K562 (cell line): ENCODE measurements around the gene AKT3. TPM values are rescaled to one million over a fixed set of nuclear protein-coding genes. Genes with fewer than 3 reads are reported as not detected.

Experiments
- ATAC-seq: fragments of 200-7000 bp; cut with Tn5 transposase; 3 replicates; pipeline ENCODE4 v1.9.1; 2020; ENCODE audit warnings: moderate library complexity
- BruUV-seq: library from RNA; stranded (reverse); fragments of 400-500 nt; replicated peaks from 2 replicates; lab custom pipeline; 2021; lab: Mats Ljungman, UMichigan
- CTCF ChIA-PET: fragments of 300-600 bp; formaldehyde crosslinking; extraction: SDS; loops from one replicate; lab custom pipeline; 2021; ENCODE audit warnings: low intra/inter-chr PET ratio; lab: Yijun Ruan, JAX
- POLR2A ChIA-PET: fragments of 300-600, 350-650 bp; sonication (Branson Sonifier 250); formaldehyde crosslinking; extraction: SDS; loops from one replicate; lab custom pipeline; 2021; ENCODE audit warnings: antibody characterized with exemption, inconsistent platforms; lab: Yijun Ruan, JAX
- DNase-seq, 4 experiments: peaks; one replicate each; pipeline versions ENCODE4 v3.0.0 to v3.0.0-alpha.2; 2011 to 2018; ENCODE audit warnings: low spot score in 3 of 4, mixed read lengths in 3 of 4; ENCODE audit errors: extremely low read depth in 1 of 4
- FAIRE-seq: peaks from 2 replicates; lab custom pipeline; 2011; peaks lifted over from hg19 to GRCh38; lab: Jason Lieb, UNC
- H2AFZ ChIP-seq: 2 replicates; pipeline ENCODE4 v1.6.0; 2011; ENCODE audit warnings: low read depth, low read length, control low read depth, inconsistent platforms
- H3K27ac ChIP-seq: fragments of 200-600 bp; 3 replicates; pipeline ENCODE4 v1.8.0; 2011; ENCODE audit warnings: low read depth, mild to moderate bottlenecking, control low read depth, inconsistent platforms, low read length, moderate library complexity, mixed read lengths; ENCODE audit errors: extremely low read depth
- H3K27me3 ChIP-seq, 2 experiments: fragments of 300-600 bp in 1 of 2; 2 replicates in 1 of 2; 3 replicates in 1 of 2; pipeline versions ENCODE4 v1.6.0 to v1.8.0; 2011; ENCODE audit warnings: inconsistent platforms in 2 of 2, low read length in 2 of 2, mild to moderate bottlenecking in 1 of 2, mixed read lengths in 1 of 2, moderate library complexity in 1 of 2; ENCODE audit not compliant: control insufficient read depth in 2 of 2, insufficient read depth in 2 of 2
- H3K36me3 ChIP-seq: fragments of 300-600 bp; 3 replicates; pipeline ENCODE4 v1.8.0; 2011; ENCODE audit warnings: mild to moderate bottlenecking, low read length, inconsistent platforms; ENCODE audit not compliant: control insufficient read depth, insufficient read depth
- H3K4me1 ChIP-seq, 2 experiments: fragments of 200-600 bp in 1 of 2; replicated peaks in 1 of 2; 2 replicates in 1 of 2; 3 replicates in 1 of 2; pipeline versions ENCODE4 v1.5.1 to v1.8.0; 2011; ENCODE audit warnings: inconsistent platforms in 2 of 2, low read length in 2 of 2, mild to moderate bottlenecking in 1 of 2, mixed read lengths in 1 of 2, moderate library complexity in 1 of 2; ENCODE audit not compliant: control insufficient read depth in 2 of 2, insufficient read depth in 2 of 2
- H3K4me2 ChIP-seq: 2 replicates; pipeline ENCODE4 v1.6.1; 2011; ENCODE audit warnings: low read length, control low read depth, inconsistent platforms, mixed read lengths; ENCODE audit not compliant: insufficient read depth
- H3K4me3 ChIP-seq: fragments of 200-600 bp; sonication (generic), shearing (Covaris generic); 2 replicates; pipeline ENCODE4 v1.5.1; 2016; ENCODE audit warnings: control low read depth, inconsistent platforms
- H3K79me2 ChIP-seq: fragments of 200-600 bp; 3 replicates; pipeline ENCODE4 v1.8.0; 2011; ENCODE audit warnings: low read length, inconsistent platforms; ENCODE audit not compliant: control insufficient read depth, insufficient read depth
- H3K9ac ChIP-seq, 2 experiments: 2 replicates each; pipeline versions ENCODE4 v1.6.0 to v1.6.1; 2011; ENCODE audit warnings: low read depth in 2 of 2, low read length in 2 of 2, control low read depth in 1 of 2, inconsistent platforms in 1 of 2, mild to moderate bottlenecking in 1 of 2, mixed read lengths in 1 of 2; ENCODE audit not compliant: insufficient read depth in 1 of 2
- H3K9me1 ChIP-seq: one replicate; pipeline ENCODE4 v1.6.0; 2011; ENCODE audit warnings: inconsistent platforms, mild to moderate bottlenecking, low read length, moderate library complexity; ENCODE audit not compliant: control insufficient read depth, insufficient read depth
- H3K9me3 ChIP-seq: replicated peaks from 2 replicates; pipeline ENCODE4 v1.5.1; 2011; ENCODE audit warnings: low read depth, low read length, inconsistent platforms; ENCODE audit not compliant: control insufficient read depth, insufficient read depth
- H4K20me1 ChIP-seq: replicated peaks from 2 replicates; pipeline ENCODE4 v1.6.1; 2011; ENCODE audit warnings: low read length, inconsistent platforms, mixed read lengths; ENCODE audit not compliant: control insufficient read depth, insufficient read depth
- ADNP ChIP-seq: fragments of 200-800 bp; sonication (Bioruptor generic); IDR thresholded peaks from 2 replicates; pipeline ENCODE4 v1.6.1; 2016; ENCODE audit warnings: missing genetic modification characterization, missing compliant biosample characterization
- ATF3 ChIP-seq, 2 experiments: fragments of 450-650 bp in 1 of 2; sonication (generic) in 1 of 2; formaldehyde crosslinking in 1 of 2; IDR thresholded peaks in 1 of 2; conservative IDR thresholded peaks in 1 of 2; 2 replicates each; pipeline versions ENCODE4 v1.6.1 to v1.8.1; 2016 to 2023; ENCODE audit warnings: mild to moderate bottlenecking in 2 of 2, moderate library complexity in 2 of 2, inconsistent platforms in 1 of 2, missing genetic modification reagents in 1 of 2
- ATF6 ChIP-seq: sonication (generic); formaldehyde crosslinking; IDR thresholded peaks from 2 replicates; pipeline ENCODE4 v1.4.0; 2020; ENCODE audit warnings: mild to moderate bottlenecking, missing genetic modification reagents
- CXXC5 ChIP-seq: fragments of 250-450 bp; sonication (Bioruptor Pico); IDR thresholded peaks from 2 replicates; pipeline ENCODE4 v1.8.0; 2022; ENCODE audit warnings: inconsistent platforms, mild to moderate bottlenecking, moderate library complexity
- HMBOX1 ChIP-seq: sonication (generic); IDR thresholded peaks from 2 replicates; pipeline ENCODE4 v1.6.1; 2016
- HNRNPLL ChIP-seq: fragments of 200-400 bp; formaldehyde crosslinking; IDR thresholded peaks from 2 replicates; pipeline ENCODE4 v1.6.1; 2017; ENCODE audit warnings: low read length, low read depth, mild to moderate bottlenecking; ENCODE audit not compliant: poor library complexity, severe bottlenecking
- NONO ChIP-seq, 2 experiments: fragments of 200-400 bp in 1 of 2; fragments of 450-650 bp in 1 of 2; formaldehyde crosslinking in 1 of 2; IDR thresholded peaks; 2 replicates each; pipeline ENCODE4 v1.6.1; 2017; ENCODE audit warnings: low read depth in 2 of 2, mild to moderate bottlenecking in 2 of 2, moderate library complexity in 2 of 2, low read length in 1 of 2
- PBX2 ChIP-seq, 2 experiments: IDR thresholded peaks in 1 of 2; conservative IDR thresholded peaks in 1 of 2; 2 replicates each; pipeline ENCODE4 v1.6.1; 2016; ENCODE audit warnings: low read depth in 2 of 2, mild to moderate bottlenecking in 1 of 2, missing compliant biosample characterization in 1 of 2, missing genetic modification characterization in 1 of 2, moderate library complexity in 1 of 2
- WHSC1 ChIP-seq: IDR thresholded peaks from one replicate; pipeline ENCODE4 v1.6.1; 2012; ENCODE audit warnings: low read length, control low read depth, inconsistent platforms
- WGBS: fragments of 100-300 bp; shearing (Covaris generic); methylation state at CpG from one replicate; pipeline ENCODE4 v1.1.6; 2016; ENCODE audit warnings: low coverage, mixed read lengths; ENCODE audit not compliant: insufficient coverage; ENCODE audit errors: missing lambda C conversion rate; 5-methylcytosine and 5-hydroxymethylcytosine counted together
- in situ Hi-C: fragments of 300-500 bp; cut with MboI; formaldehyde crosslinking; loops from 4 replicates; pipeline ENCODE4 v1.15.0; 2018; ENCODE audit warnings: inconsistent platforms, mixed read lengths
- intact Hi-C: fragments of 100-400 bp; cut with micrococcal nuclease; formaldehyde crosslinking; loops from 2 replicates; pipeline ENCODE4 v1.14.2; 2022
- polyA plus RNA-seq, 8 experiments: library from polyadenylated mRNA; depleted of rRNA in 4 of 8; stranded (reverse) in 5 of 8; unstranded in 3 of 8; fragments of >200 nt; fragmentation: Nextera tagmentation in 2 of 8; fragmentation: Illumina TruSeq in 1 of 8; extraction: Ambion mirVana in 2 of 8; extraction: Trizol in 1 of 8; gene quantifications; 2 replicates each; pipeline versions ENCODE4 v1.2.1 to v1.2.3, GENCODE V29; 2011 to 2014; ENCODE audit warnings: inconsistent platforms in 1 of 8, missing spikeins in 1 of 8
- total RNA-seq, 7 experiments: library from RNA; depleted of rRNA in 6 of 7; stranded (reverse); fragments of >200 nt in 6 of 7; fragmentation: Illumina TruSeq in 2 of 7; extraction: Trizol in 2 of 7; gene quantifications; 2 replicates each; pipeline versions ENCODE4 v1.2.1 to v1.2.3, GENCODE V29; 2011 to 2021; ENCODE audit warnings: low replicate concordance in 1 of 7

The AKT3 gene
- total and polyA plus RNA-seq, 9 of the 15 experiments (the other 6 are each of a cell fraction or from before 2014, with no cell fraction given) = 0.04 to 0.54 (median 0.18) TPM; not detected in 1

GRCh38 chr1:243575070-243575469 is 275.0 kb downstream of the AKT3 start (continued):
- TF ChIP-seq ATF6 (CRISPR knock-in tag) (no peak), ADNP (tag) (no peak), HNRNPLL (no peak)

- Histone ChIP-seq H2AFZ (no peak overlapping the region), H3K27ac (no peak overlapping the region), H3K4me1 (no peaks in the 10 kb centered on the region), H3K4me3 (no peak overlapping the region), H3K9me1 (no peaks in the 10 kb centered on the region)
- DNase-seq = no peak
- ChIA-PET POLR2A (no interaction called here), CTCF (no interaction called here)
- intact Hi-C loops = no loop called here
- no peak for FAIRE-seq
- no peak for ATAC-seq
- WGBS = 3% methylated on average over 7 of the region's 7 CpGs
- no peak for TF ChIP-seq CXXC5 (CRISPR knock-in tag)
- no peak for TF ChIP-seq ATF3 (IDR thresholded peaks at IDR 0.05)
- TF ChIP-seq ATF3 (CRISPR knock-in tag; conservative IDR thresholded peaks at IDR 0.05) = no peak
- TF ChIP-seq HMBOX1 = no peak
- no peak for TF ChIP-seq NONO (IDR thresholded peaks at IDR 0.05; ENCODE audit: low read depth in 2 of 2, low read length in 1 of 2)
- TF ChIP-seq PBX2 (CRISPR knock-in tag; IDR thresholded peaks at IDR 0.05; ENCODE audit: low read depth) = no peak
- no peak for TF ChIP-seq PBX2 (tag; conservative IDR thresholded peaks at IDR 0.05; ENCODE audit: low read depth)
- no peak for TF ChIP-seq WHSC1
- TF ChIP-seq, all 486 proteins: peak for 0
- no peaks in the 10 kb centered on the region for H3K27me3 ChIP-seq
- H3K9ac ChIP-seq = no peak overlapping the region
- in situ Hi-C loops = no loop called here
- H3K79me2 ChIP-seq = no peaks in the 10 kb centered on the region
- H3K4me2 ChIP-seq = no peak overlapping the region
- H3K36me3 ChIP-seq = no peaks in the 10 kb centered on the region
- H4K20me1 ChIP-seq = no peaks in the 10 kb centered on the region
- no peaks in the 10 kb centered on the region for H3K9me3 ChIP-seq
- no TSS peak for BruUV-seq
Observed at GRCh38 chr1:243572940-243573339, 277.1 kb downstream of the AKT3 start.
